ENCODE data around the gene TMEM163. TPM values are rescaled to one million over a fixed set of nuclear protein-coding genes. Genes with fewer than 3 reads are reported as not detected.
A peak's percentile ranks its signal among the peaks of the same experiment; 100 is the strongest.

Gene TMEM163
- total and polyA plus RNA-seq, 2 donors (not counting 3 experiments of a cell fraction or from before 2014, with no cell fraction given): 1.0 to 2.8 TPM

GRCh38 chr2:134410831-134411231 lies 308.0 kb downstream of the TMEM163 start:
- peaks cover 0 to 2% of the 10 kb centered on the region in 2 experiments for H3K36me3 ChIP-seq (ENCODE audit: control insufficient read depth in 2 of 2, extremely low read depth in 1 of 2, insufficient read depth in 2 of 2, low read length in 2 of 2)
- peak overlapping the region; percentile 44 for H3K9ac ChIP-seq (replicated peaks; ENCODE audit: extremely low read depth, insufficient read depth, low read length)
- H3K9me1 ChIP-seq (replicated peaks; ENCODE audit: control insufficient read depth, extremely low read depth, insufficient read depth, low read length): no peaks in the 10 kb centered on the region
- H4K20me1 ChIP-seq (replicated peaks; ENCODE audit: control insufficient read depth, extremely low read depth, insufficient read depth, low read length): no peaks in the 10 kb centered on the region
- no peak overlapping the region for H3K4me3 ChIP-seq (replicated peaks in 1 of 3; ENCODE audit: insufficient read depth in 1 of 3, low read depth in 1 of 3, low read length in 3 of 3)
- dilution Hi-C loops (cut with MboI; ENCODE audit: extremely low pct_ligation_motif_present, low sequenced_read_pairs): no loop called here
- peak; percentile 64 for FAIRE-seq
- H3K79me2 ChIP-seq (ENCODE audit: control insufficient read depth, insufficient read depth, low read length): no peaks in the 10 kb centered on the region
- peaks cover 47% of the 10 kb centered on the region for H3K4me1 ChIP-seq (ENCODE audit: control insufficient read depth, extremely low read depth, insufficient read depth, low read length)
- H3K4me2 ChIP-seq (ENCODE audit: insufficient read depth, low read length): no peak overlapping the region
- intact Hi-C loops (cut with micrococcal nuclease): loop anchor here (5.0 kb wide), 3 partner anchors 184 to 509 kb away; no protein-coding TSS in a partner anchor
- ChIA-PET CTCF (interaction anchor here (0.6 to 6.7 kb wide), 25 partner anchors 9 to 526 kb away, joined by 3 to 204 read pairs (median 13); partner anchors contain the start of gene MGAT5), POLR2A (no interaction called here)
- TF ChIP-seq POLR2A (IDR thresholded peaks at IDR 0.05; ENCODE audit: low read depth, low read length): no peak
- no peak for TF ChIP-seq POLR2AphosphoS5 (IDR thresholded peaks at IDR 0.05; ENCODE audit: insufficient read depth, low read depth, low read length)
- no peak for TF ChIP-seq FOS (IDR thresholded peaks at IDR 0.05; ENCODE audit: borderline replicate concordance, insufficient read depth, low read length)
- TF ChIP-seq JUN (IDR thresholded peaks at IDR 0.05; ENCODE audit: borderline replicate concordance, insufficient read depth, insufficient read length, low read depth): no peak
- TF ChIP-seq GATA2 (IDR thresholded peaks at IDR 0.05; ENCODE audit: insufficient read depth, insufficient read length, low read depth, low read length): no peak
- TF ChIP-seq MYC (IDR thresholded peaks at IDR 0.05; ENCODE audit: low read depth, low read length): no peak
- no peak for TF ChIP-seq EZH2 (IDR thresholded peaks at IDR 0.05; ENCODE audit: borderline replicate concordance, low read depth, low read length, severe bottlenecking)
- no peak for TF ChIP-seq CTCF (IDR thresholded peaks at IDR 0.05; ENCODE audit: extremely low read depth in 1 of 2, insufficient read depth in 1 of 2, low read depth in 1 of 2, low read length in 2 of 2)
- TF ChIP-seq, protein P1, sequence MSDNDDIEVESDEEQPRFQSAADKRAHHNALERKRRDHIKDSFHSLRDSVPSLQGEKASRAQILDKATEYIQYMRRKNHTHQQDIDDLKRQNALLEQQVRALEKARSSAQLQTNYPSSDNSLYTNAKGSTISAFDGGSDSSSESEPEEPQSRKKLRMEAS (IDR thresholded peaks at IDR 0.05; ENCODE audit: insufficient read depth, insufficient read length): no peak
- BruUV-seq (replicated peaks): no TSS peak
- no peaks in the 10 kb centered on the region for H3K9me3 ChIP-seq (replicated peaks; ENCODE audit: control insufficient read depth, insufficient read depth, low read length)
- H3K27me3 ChIP-seq (ENCODE audit: control insufficient read depth in 2 of 2, insufficient read depth in 2 of 2, low read length in 2 of 2): no peaks in the 10 kb centered on the region
- no peak for DNase-seq (ENCODE audit: low read depth, low spot score)
- H3K27ac ChIP-seq (ENCODE audit: insufficient read depth, low read depth, low read length): peak overlapping the region; percentile 56
- H2AFZ ChIP-seq (ENCODE audit: low read depth, low read length): peak overlapping the region; percentile 63
